ENCODE results near the gene HNRNPM.

GRCh38 chr19:8499048-8499833, 54.5 kb downstream of the HNRNPM start:
- no peak for TF ChIP-seq CTCF (IDR thresholded peaks at IDR 0.05; ENCODE audit: insufficient read depth, low read length)
- no peak for TF ChIP-seq REST (IDR thresholded peaks at IDR 0.05; ENCODE audit: insufficient replicate concordance, low read depth)
- TF ChIP-seq POLR2AphosphoS5 (IDR thresholded peaks at IDR 0.05; ENCODE audit: low read depth) = no peak

All from HL-60 (cell line).